Dedifferentiated amniotic fluid mesenchymal stem cell (primary cell): Measurements from ENCODE around the gene ADARB2.

Experiments
- DNase-seq: peaks from one replicate; pipeline ENCODE4 v3.0.0-alpha.2; 2016; ENCODE audit errors: extremely low spot score

Gene ADARB2

DNA sequence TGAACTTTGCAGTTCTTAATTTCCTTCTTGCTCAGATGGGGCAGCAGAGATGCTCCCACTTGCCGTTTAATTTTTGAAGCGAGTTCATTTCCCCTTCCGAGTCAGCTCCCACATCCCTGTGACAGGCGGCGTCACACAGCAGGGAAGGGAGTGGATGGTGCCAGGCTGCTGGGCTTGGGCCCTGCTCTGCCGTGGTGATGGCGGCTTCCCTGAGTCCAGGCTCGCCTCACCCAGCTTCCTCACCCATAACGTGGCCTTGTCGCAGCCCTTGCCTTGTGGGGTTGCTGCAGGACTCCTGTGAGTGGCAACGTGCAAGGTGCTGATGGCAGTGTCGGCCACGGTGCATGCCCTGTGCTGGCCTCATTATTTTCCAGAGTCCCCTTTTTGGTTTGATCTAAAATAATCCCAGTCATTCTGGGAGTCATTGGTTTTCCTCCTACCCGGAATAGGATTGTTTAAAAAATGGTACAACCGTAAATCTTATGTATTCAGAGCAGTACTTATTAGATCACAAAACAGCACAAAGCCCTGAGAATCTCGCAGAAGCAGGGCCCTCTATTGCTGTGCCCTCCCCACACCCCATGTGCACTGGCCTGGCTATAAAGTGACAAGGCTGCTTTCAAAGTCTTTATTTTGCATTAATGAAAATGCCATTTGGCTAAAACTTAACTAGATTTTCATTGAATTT lies 421.1 kb downstream of the ADARB2 start:
- no peak for DNase-seq

- no peak for DNase-seq
Observed at GRCh38 chr10:1315178-1315577, 422.1 kb downstream of the ADARB2 start.

- DNase-seq = no peak
Observed at GRCh38 chr10:1311726-1312125, 425.6 kb downstream of the ADARB2 start.

GRCh38 chr10:1310271-1310789 lies 427.0 kb downstream of the ADARB2 start:
- DNase-seq = no peak

- no peak for DNase-seq
Observed at GRCh38 chr10:1309617-1310270, 427.6 kb downstream of the ADARB2 start.

DNA sequence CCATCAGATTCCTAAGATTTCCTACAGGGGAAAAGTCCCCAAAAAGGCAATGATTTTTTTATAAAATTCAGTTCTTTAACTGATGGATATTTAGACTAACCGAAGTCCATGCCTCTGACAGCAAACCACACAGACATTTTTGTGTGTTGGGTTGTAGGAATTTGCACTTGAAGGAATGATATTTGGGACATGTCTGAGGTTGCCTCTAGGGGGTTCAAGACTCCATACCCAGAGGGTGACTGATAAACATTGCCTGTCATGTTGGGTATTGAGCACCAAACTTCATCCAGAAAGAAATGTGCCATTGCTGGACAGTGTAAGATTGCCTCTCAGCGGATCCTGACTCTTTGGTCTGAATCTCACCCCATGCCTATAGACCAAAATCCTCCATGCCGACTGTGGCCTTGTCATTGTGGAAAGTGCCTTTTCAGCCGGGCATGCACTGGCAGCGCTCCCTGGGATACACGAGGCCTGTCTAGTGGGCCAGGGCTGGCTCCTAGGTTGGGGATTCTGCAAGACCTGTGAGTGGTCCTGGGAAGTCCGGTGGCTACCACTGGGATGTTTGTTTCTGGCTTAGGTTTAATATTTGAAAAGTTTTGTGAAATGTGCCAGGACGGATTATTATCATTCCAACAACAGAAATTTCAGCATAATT lies 428.2 kb downstream of the ADARB2 start:
- DNase-seq = no peak

DNA sequence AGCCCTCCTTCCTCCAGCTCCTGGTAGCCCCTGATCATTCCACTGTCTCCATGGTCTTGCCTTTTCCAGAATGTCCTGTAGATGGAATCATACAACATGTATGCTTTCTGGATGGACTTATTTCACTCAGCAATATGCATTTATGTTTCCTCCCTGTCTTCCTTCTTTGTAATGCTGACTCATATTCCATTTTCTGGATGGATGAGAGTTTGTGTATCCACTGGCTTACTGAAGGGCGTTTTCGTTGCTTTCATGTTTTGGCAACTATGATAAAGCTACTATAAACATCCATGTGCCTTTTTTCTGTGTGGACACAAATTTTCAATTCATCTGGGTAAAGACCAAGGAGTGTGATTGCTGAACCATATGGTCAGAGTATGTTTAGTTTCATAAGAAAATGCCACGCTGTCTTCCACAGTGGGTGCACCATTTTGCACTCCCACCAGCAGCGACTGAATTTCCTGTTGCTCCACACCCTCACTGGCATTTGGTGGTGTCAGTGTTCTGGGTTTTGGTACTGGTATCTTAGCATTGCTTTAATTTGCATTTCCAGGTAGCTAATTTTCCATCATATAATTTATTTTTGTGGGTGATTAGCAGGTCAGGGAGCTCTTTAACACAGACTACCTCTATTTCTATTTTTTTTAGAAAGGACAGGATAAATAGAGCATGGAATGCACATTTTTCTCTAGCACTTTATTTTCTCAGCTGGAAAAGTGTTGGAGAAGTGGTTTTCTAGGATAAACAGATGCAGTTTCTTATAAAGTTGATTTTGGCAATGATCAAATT lies 429.0 kb downstream of the ADARB2 start:
- DNase-seq = no peak

GRCh38 chr10:1301143-1301542 lies 436.2 kb downstream of the ADARB2 start:
- DNase-seq = no peak

DNA sequence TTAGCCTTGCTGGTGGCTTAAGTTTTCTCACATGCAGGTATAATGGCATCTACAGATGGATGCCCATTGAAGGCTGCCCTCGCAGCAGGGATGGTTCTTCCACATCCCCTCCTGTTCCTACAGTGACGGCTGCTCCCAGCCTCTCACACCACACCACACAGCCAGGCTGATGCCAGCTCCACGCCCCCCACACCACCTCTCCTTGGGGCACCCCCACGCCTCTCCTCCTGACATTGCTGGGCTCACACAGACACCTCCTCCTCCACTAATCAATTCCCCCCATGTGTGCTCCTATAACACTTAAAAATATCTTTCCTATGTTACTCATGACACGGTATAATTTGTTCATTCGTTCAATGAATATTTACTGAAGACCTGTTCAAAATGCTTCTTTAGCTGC lies 437.1 kb downstream of the ADARB2 start:
- DNase-seq = no peak

DNA sequence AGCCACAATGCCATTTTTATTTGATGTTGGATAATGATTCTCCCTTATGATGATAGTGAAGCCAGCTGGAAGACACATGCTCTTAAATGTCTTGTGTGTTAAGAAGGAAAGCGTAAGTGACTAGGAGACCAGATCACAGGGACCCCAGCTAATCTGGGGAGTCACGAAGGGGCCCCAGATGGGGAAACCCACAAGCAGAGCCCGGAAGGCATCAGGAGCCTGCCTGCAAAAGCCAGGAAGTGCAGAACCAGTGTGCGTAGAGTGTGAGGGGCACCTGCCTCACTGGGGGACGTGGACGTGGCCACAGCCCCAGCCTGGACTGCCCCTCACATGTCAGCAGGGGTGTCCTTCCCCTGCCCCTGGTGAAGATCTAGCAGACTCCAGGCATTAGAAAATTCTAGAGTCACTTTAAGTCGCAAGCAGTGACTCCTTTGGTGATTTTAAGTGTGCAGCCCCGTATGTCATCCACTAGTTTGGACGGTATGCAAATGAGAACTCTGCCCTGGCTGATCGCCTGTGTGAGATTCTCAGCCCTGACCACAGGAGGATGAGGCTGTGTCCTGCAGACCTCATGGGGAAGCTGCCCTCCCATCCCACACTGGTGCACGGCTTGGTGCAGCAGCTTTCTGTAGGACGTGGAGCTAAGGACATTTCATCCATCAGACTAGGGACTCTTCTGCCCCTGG lies 438.1 kb downstream of the ADARB2 start:
- DNase-seq = no peak

GRCh38 chr10:1297566-1298301 lies 439.6 kb downstream of the ADARB2 start:
- no peak for DNase-seq

DNA sequence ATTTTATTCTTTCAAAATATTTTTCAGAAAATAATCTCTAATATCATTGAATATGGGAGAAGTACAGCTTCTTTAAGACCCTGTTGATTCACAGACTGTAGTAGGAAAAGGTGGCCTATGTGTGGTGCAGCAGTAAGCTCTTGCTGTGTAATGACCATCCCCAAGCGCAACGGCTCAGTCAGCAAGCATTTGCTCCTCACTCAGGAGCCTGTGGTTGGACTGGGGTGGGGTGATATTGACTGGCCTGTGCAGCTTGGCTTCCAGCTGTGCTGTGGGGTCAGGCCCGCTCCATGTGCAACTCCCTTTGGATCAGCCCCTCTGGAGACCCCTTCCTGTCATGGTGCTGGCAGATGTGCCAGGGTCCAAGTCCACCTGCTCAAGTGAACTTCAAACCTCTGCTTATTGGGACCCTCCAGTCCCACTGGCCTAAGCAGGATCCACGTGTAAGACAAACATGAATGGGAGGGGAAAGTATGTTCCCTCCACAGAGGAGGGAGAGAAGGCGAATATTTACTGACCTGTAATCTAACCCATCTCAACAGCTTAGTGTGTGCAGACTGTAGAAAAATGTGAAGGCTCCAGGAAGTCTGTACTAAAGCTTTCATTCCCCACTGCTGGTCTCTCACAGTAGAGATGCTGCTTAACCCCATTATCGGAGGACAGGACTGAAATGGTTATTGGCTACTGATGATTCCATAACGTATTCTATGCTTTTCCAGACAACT lies 441.4 kb downstream of the ADARB2 start:
- no peak for DNase-seq

- no peak for DNase-seq
Observed at GRCh38 chr10:1294748-1295147, 442.6 kb downstream of the ADARB2 start.

- no peak for DNase-seq
Observed at GRCh38 chr10:1293636-1294435, 443.5 kb downstream of the ADARB2 start.

DNA sequence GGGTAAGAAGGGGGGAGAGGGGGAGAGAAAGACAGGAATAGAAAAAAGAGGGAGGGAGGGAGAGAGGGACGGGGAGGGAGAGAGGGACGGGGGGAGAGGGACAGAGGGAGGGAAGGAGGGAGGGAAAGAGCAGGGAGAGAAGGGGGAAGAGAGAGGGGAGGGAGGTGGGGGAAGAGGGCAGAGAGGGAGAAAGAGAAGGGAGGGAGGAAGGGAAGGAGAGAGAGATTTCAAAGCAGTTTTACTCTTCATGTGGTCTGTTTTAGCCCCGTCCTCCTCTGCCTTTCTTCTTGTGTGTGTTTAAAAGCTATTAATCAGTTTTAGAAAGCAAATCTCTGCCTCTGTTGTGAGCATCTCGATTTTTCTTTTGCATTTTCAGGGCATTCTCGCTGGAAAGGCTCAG lies 444.2 kb downstream of the ADARB2 start:
- DNase-seq = no peak

DNA sequence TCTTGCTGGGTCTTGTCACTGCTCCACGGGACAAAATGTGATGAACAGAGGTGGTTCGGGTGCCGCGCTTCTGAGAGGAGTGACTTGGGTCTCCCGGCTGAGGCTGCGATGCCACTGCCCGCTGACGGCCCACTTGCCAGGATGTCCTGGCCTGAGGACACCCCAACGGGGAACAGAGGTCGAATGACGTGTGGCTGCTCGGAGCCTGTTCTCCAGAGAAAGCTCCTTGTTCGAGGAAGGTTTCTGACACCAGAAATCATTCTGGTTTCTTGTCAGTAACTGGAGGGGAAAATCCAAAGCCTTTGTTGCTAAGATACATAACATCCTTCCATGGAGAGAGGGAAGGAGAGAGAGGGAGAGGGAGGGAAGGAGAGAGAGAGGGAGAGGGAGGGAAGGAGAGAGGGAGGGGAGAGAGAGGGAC lies 444.7 kb downstream of the ADARB2 start:
- no peak for DNase-seq

DNA sequence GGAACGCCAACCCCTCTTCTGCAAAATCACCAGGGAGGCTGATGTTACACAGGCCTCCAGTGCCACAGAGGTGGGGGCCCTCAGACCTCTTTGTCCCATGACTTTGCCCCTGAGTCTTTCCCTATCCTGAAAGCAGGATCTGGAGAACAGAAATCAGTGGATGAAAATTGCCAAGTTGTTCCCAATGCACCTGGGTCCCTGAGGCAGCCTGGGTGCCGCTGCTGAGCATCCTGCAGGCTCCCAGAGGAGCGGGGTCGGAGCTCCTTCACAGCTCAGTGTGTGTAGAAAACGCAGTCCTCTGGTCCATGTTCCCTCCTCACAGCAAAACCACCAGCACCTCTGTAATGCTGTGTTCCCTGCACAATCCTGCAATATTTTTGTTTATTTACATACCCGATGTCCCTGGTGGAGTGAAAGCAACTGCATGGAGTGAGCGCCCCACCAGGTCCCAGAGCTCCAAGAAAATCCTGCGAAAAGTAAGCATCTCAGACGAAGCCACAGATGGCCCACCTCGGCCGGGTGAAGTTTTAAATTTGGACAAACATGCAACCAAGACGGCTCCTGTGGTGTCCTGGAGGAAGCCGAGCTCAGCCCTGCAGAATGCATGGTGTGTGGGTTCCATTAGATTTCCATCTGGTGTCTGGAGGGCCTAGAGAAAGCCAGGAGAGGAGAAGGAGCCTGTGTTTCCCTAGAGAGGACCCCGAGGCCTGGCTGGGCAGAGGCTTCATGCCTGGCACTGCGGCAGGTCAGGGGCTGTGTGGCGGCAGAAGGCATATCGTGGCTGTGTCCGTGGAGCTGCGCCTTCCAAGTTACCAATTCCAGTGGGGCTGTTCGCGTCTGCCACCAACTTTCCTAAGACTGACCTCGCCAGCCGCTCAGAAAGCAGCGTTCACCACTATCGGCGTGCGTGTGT lies 445.9 kb downstream of the ADARB2 start:
- DNase-seq = no peak

- DNase-seq = no peak
Observed at GRCh38 chr10:1290071-1290471, 447.3 kb downstream of the ADARB2 start.
